Mesenteric fat pad (tissue), 1 donor: ENCODE results near the gene CTAGE4. TPM values are rescaled to one million over a fixed set of nuclear protein-coding genes. Genes with fewer than 3 reads are reported as not detected.
"Not testable (repeated sequence)": the region's sequence is repeated elsewhere in the genome, so short reads cannot be mapped to it uniquely, and the experiment has no call there.

Experiments
- DNase-seq: peaks from one replicate; pipeline ENCODE4 v3.0.0-alpha.2; 2020; ENCODE audit warnings: low spot score
- long read RNA-seq: library from polyadenylated mRNA; unstranded; transcript quantifications from one replicate; pipeline ENCODE4 v2.0.0, GENCODE V29; 2020
- total RNA-seq: library from RNA; stranded (reverse); fragmentation: NEBNext Ultra II Directional; extraction: Animal tissue kit (Norgen Biotek cat#: 25700); gene quantifications from one replicate; pipeline ENCODE4 v1.2.1, GENCODE V29; 2021
- donor health status: DM: yes; HTN: yes; CAD: no.

CTAGE4 gene, protein sequence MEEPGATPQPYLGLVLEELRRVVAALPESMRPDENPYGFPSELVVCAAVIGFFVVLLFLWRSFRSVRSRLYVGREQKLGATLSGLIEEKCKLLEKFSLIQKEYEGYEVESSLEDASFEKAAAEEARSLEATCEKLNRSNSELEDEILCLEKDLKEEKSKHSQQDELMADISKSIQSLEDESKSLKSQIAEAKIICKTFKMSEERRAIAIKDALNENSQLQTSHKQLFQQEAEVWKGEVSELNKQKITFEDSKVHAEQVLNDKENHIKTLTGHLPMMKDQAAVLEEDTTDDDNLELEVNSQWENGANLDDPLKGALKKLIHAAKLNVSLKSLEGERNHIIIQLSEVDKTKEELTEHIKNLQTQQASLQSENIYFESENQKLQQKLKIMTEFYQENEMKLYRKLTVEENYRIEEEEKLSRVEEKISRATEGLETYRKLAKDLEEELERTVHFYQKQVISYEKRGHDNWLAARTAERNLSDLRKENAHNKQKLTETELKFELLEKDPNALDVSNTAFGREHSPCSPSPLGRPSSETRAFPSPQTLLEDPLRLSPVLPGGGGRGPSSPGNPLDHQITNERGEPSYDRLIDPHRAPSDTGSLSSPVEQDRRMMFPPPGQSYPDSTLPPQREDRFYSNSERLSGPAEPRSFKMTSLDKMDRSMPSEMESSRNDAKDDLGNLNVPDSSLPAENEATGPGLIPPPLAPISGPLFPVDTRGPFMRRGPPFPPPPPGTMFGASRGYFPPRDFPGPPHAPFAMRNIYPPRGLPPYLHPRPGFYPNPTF
- 0.58 TPM for total RNA-seq
- long read RNA-seq = 0 reads

DNA sequence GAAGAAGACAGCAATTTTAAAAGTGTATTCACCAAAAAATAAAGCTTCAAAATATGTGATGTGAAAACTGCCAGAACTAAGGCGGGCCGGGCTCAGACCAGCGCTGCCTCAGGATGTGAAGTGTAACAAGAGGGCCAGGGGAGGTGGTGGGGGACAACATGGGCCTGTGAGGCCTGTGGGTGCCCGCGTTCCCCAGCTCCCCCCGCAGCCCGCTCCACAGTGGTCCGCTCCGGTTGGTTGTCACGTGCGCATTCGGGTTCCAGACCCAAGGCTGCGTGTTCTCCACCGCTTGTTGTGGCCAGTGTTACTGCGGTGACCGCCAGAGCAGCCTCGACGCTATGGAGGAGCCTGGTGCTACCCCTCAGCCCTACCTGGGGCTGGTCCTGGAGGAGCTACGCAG is at the start of gene CTAGE4:
Gene CTAGE4 (plus strand): TSS at position 301 of the 400 bp plus-strand sequence. CDS start 38 bp downstream, at position 339.
- not testable (repeated sequence) for DNase-seq

DNA sequence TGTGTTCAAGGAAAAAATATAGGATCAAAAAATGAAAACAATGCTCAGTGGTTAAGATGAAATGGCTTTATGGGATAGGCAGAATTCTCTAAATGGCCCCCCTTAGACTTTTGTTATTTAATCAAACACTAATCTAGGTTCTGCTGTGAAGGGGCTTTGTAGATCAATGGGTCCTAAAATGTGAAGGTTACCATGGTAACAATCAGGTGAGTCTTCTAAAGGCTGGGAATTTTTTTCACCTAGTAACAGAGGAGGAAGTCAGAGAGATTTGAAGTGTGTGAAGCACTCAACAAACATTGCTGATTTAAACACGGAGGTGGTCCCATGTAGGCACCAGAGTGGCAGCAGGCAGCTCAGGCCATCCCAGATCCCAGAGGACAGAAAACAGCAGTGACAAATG is 49.1 kb upstream of the CTAGE4 start:
- DNase-seq = no peak

DNA sequence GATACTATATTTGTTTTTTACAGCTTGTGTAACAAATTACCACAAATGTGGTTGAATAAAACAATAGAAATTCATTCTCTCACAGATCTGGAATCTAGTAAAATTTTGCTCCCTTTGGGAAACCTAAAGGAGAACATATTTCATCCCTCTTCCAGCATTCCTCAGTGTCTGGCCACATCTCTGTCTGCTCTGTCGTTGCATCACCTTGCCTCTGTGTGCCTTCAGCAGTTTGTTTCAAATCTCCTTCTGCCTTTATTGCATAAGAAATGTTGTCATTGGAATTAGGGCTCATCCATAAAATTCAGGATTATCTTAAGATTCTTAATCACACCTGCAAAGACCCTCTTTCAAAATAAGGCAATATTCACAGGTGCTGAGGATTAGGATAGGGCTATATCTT is 45.8 kb upstream of the CTAGE4 start:
- no peak for DNase-seq

DNA sequence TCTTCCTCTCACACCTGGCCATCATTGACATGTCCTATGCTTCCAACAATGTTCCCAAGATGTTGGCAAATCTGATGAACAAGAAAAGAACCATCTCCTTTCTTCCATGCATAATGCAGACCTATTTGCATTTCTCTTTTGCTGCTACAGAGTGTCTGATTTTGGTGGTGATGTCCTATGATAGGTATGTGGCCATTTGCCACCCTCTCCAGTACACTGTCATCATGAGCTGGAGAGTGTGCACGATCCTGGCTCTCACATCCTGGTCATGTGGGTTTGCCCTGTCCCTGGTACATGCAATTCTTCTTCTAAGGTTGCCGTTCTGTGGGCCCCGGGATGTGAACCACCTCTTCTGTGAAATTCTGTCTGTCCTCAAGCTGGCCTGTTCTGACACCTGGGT is 41.1 kb upstream of the CTAGE4 start:
- DNase-seq = no peak

DNA sequence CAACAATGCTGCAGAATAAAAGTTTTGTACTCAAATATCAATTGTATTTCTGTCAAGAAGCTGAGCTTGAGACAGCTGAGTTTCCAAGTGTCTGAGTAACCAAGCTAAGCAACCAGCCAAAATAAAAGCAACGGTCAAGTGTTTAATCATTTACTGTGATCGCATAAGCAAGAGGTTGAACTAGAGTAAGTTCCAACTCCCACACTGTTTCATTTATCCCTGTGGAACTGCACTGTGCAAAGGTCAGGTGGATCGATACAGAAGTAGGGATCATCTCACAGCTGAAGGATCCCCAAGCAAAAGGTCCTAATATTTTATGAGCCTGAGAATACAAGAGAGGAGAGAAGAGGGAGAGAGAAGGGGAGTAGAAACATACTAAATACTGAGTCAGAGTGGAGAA is 38.8 kb upstream of the CTAGE4 start:
- no peak for DNase-seq

DNA sequence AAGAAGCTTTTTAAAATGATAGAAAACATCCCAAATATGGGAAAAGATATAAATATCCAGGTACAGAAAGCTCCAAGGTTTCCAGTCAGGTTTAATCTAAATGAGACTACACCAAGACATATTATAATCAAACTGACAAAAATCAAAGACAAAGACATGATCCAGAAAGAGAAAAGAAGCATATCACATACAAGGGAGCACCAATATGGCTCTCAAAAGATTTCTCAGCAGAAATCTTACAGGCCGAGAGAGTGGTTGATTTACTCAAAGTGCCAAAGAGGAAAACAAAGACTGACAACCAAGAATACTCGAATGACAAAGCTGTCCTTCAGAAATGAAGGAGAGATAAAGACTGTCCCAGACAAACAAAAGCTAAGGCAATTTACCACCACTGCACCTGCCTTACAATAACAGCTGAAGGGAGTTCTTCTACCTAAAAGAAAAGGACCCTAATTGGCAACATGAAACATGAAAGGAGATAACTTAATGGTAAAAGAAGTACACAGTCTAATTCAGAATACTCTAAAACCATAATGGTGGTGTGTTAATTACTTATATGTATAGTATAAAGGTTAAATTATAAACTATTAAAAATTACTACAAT is 34.9 kb upstream of the CTAGE4 start:
- no peak for DNase-seq

DNA sequence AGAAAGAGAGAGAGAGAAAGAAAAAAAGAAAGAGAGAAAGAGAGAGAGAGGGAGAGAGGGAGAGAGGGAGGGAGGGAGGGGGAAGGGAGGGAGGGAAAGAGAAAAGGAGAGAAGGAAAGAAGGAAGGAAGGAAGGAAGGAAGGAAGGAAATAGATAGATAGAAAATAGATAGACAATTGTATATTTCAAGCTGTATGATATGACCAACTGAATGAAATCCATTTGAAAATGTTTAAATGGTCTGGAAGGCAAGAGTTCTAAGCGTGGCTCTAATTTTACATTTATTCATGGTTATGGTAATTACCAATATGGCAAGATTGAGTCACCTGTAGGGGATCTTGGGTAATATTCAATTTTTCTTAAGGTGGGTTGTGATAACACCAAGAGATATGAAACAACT is 24.4 kb upstream of the CTAGE4 start:
- DNase-seq = no peak

DNA sequence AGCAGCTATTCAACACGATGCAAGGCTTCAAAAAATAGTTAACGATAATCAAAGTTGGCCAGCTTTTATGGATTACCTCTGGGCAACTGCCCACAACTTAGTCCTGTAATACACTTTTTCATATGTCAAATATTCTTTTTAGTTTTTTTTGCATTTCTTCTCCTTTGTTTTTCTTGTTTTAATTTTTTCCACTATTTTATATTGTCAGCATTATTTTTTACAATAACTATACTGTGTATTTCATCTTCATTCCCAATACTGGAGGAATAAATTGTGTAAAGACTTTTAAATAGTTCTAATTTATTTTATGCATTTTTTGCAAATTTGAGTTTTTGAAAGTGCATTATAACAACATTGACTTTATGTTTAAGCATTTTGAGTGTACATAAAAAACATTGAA is 18.5 kb upstream of the CTAGE4 start:
- no peak for DNase-seq

DNA sequence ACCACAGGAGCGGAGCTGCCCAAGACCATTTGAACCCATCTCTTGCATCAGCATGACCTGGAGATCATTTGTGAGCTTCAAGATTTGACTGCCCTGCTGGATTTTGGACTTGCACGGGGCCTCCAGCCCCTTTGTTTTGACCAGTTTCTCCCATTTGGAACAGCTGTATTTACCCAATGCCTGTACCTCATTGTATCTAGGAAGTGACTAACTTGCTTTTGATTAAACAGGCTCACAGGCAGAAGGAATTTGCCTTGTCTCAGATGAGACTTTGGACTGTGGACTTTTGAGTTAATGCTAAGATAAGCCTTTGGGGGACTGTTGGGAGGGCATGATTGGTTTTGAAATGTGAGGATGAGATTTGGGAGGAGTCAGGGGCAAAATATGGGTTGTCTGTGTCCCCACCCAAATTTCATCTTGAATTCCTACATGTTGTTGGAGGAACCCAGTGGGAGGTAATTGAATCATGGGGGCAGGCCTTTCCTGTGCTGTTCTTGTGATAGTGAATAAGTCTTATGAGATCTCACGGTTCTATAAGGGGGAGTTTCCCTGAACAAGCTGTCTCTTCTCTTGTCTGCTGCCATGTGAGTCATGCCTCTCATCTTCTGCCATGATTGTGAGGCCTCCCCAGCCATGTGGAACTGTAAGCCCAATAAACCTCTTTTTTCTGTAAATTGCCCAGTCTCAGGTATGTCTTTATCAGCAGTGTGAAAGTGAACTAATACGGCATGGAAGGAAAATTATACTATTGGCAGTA is 11.5 kb upstream of the CTAGE4 start:
- DNase-seq = not testable (repeated sequence)

DNA sequence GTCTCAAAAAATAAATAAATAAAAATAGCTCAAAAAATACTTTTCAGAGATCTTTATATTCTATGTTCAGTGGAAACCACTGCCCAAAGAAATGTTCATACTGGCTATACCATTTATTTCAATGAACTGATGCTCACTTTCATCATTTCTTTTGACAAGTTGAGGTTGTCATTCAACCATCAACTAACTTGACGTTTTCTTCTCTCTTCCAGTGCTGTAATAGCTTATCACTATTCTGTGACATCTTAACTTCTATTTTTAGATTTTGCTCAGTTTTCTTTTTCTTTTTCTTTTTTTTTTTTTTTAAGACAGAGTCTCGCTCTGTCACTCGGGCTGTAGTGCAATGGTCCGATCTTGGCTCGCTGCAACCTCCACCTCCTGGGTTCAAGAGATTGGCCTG is 8.7 kb upstream of the CTAGE4 start:
- DNase-seq = no peak

DNA sequence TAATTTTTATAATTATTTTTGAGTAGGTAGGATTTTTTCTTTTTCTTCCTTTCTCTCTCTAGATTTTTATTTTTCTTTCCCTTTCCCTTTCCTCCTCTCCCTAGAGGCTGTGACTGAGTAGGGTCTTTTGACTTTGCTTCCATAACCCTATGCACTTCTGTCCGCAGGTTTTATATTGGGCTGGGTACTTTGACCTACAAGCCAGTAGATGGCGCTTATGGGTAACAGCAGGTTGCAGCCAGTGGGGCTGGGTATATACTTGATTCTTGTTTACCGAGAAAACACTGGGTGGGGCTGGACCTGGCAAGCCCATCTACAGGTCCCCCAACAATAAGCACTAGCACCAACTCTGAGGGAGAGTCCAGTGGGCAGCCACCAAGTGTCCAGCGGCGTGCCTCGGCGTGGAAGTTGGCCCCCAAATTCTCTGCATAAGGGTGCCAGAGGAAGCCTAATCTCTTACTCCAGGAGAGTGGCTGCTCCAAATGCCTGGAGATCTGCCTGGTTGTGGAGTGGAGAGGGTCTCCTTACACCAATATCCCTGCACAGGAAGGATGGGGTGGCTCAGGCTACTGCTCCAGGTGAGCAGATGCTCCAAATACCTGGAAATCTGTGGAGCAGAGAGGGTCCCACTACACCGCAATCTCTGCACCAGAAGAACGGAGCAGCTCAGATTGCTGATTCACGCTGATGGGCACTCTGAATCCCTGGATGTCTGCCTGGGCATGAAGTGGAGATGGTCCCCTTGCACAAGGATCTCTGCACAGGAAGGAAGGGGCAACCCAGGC is 4.7 kb upstream of the CTAGE4 start:
- DNase-seq = not testable (repeated sequence)

DNA sequence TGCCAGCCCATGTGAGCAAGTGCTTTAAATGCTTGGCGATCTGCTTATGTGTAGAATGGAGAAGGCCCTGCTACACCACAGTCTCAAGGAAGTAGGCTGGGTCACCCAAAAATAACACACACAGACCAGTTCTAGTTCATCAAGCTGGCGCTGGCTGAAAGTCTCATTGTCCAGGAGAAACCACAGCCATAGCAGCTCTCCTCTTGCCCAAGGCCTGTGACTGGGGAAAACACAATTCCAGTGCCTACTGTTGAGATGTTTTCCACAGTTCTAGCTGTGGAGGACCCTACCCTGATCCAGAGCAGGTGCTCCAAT is 4.1 kb upstream of the CTAGE4 start:
- not testable (repeated sequence) for DNase-seq

DNA sequence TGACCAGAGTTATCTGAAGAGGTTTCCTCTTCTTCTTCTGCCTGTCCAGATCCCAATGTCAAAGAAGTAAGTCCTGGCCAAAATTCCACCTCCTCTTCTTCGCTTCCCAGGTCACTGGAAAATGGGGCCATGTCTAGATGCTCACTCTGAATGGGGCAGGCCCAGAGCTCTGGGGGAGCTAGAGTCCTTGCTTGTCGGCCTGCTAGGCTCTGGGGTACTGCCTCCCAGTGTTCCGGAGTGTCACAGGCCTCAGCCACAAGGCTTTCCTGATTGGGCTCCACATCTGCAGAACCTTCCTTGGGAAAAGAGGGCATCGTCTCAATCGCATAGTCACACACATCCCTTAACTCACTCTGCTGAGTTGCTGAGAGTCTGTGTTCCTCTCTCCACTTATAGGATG is 4.6 kb downstream of the CTAGE4 start:
- DNase-seq = not testable (repeated sequence)

DNA sequence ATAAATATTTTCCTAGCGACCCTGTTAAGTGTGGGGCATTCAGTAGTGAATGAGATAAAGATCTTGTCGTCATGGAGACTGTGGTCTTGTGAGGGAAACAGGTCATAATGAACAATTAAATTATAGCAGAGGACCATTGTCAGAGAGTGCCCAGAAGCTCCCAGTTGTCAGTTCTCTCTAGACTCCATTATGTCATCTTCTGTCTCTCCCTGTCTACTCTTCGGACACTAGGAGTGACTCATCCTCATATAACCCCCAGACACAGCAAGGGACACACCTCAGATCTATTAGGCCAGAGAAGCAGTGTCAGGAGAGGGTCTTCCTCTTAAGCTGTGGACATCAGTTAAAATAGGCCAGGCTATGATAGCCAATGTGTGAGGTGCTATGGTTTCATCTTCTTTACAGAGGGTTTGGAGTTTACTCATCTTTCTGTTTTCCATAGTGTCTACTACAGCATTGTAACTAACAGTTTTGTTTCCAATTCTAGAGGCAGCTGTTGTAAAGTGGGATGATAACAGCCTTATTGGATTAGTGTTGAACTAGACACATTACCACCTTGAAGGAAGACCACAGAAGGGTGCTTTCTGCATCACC is 5.4 kb downstream of the CTAGE4 start:
- DNase-seq = not testable (repeated sequence)

DNA sequence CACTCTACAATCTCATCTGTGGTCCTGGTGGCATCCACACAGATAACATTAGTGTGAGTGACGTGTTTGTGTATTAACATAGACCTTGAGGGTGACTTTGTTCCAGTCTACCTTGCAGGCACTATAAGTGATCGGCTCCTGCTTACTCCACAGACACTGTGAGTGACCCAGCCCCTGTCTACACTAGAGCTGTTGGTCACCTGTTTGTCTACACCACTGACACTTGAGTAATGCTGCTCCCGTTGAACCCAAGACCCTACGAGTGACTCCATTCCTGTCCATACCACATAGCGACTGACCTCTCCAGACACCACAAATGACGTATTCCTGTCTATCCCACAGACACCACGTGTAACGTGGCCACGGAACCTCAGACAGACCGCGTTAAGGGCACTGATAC is 10.5 kb downstream of the CTAGE4 start:
- DNase-seq = not testable (repeated sequence)

DNA sequence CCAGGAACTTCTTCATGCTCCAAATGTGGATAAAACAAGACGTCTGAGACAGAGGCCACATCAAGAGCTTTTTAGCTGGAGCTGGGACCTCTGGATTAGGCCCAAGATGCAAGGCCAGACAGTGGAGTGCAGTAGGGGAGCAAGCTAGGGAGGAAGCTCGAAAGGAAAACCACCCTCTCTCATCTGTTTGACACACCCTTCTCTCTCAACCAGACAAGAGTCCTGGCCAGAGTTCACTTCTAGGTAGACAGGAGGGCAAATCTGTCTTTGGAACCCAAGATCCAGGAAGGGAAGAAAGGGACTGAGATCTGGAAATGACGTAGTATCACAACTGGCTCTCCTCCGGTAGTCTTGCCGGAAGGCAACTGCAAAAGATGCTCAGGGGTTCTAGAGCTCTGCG is 11.2 kb downstream of the CTAGE4 start:
- DNase-seq = not testable (repeated sequence)

DNA sequence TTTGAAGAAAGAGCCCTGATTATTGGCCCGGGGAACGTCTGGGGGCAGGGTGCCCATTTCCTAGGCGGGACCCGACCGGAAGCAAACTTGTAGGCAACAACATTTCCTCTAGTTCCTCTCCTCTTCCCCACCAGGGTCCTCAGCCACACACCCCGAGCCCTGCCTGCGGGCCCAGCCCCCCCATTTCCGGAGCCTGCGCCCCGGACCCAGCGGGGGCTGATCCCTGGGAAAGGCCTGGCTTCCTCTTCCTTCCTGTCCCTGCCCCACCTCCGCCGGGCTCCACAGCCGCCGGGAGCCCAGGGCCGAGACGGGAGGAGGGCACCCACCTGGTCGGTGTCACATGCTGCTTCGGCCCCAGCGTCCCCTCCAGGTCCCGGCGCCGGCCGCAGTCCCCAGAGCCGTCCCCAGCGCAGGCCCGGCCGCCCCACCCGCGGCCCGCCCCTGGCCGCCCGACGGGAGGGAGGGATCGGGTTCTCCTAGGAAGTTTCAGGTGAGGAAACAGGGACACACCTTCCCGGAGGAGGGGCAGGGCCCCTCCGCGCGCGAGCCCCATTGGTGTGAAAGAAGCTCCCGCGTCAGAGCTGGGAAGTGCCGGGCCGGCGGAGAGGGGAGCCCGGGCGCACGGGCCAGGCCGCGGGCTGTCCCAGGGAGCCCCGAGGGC is 12.1 kb downstream of the CTAGE4 start, which contains the start of gene ARHGEF35:
Gene ARHGEF35 (minus strand): TSS at position 622 of the 661 bp plus-strand sequence. CDS start 7,450 bp downstream, outside the sequence.
- DNase-seq = not testable (repeated sequence)

DNA sequence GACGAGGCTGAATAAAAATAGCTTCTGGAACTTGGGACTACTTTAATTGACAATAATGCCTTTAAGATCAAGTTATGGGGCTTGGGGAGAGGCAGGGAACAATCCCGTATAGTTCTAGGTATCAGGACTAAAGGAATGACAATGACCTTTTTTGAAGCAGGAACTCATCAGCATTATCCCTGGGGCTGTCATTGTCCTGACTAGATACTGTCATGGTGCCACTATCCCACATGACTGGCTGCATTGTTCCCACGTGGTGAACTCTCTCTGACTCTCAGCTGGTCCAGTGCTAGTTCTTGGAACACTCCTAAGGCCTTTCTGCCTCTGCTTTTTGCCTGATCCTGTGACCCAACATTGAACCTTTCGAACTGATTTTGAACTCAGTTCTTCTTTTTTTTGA is 15.7 kb downstream of the CTAGE4 start:
- not testable (repeated sequence) for DNase-seq

DNA sequence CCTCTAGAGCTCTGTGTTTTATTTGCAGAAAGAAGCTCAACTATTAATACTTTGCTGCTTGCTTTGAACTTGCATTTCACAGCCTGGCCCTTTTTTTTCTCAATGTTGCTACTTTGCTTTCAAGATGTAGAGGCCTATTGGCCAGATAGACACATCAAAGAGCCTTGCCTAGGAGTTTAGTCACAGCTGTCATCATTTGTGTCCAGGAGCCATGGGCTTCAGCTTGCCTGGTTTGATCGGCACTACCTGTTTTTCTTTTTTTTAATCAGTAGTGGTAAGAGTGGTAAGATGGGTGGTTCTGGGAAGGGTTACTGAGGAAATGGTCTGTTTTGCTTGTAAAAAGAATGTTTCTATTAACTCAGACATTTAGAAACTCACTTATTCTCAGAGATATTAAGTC is 18.7 kb downstream of the CTAGE4 start:
- not testable (repeated sequence) for DNase-seq
